Measurements from ENCODE around the gene KHK. TPM values are rescaled to one million over a fixed set of nuclear protein-coding genes. Genes with fewer than 3 reads are reported as not detected.

Gene KHK
- total RNA-seq, 4 donors from 2014 or later = 1.6 to 3.3 (median 2.1) TPM

- no peak for ATAC-seq (ENCODE audit: low FRiP score)
- DNase-seq (ENCODE audit: low spot score) = no peak
- TF ChIP-seq CTCF (IDR thresholded peaks at IDR 0.05) = no peak
These were observed 26.2 kb upstream of the KHK start for GRCh38 chr2:27060323-27060722.

- DNase-seq (ENCODE audit: low spot score) (no peak), ATAC-seq (ENCODE audit: low FRiP score) (no peak)
- no peak for TF ChIP-seq CTCF (IDR thresholded peaks at IDR 0.05)
These were observed 21.4 kb upstream of the KHK start for GRCh38 chr2:27065128-27065527.

- DNase-seq (ENCODE audit: low spot score) = no peak
- TF ChIP-seq CTCF (IDR thresholded peaks at IDR 0.05) = no peak
- ATAC-seq (ENCODE audit: low FRiP score) = no peak
These were observed 19.2 kb upstream of the KHK start for GRCh38 chr2:27067385-27067784.

- no peak for DNase-seq (ENCODE audit: low spot score)
- no peak for TF ChIP-seq CTCF (IDR thresholded peaks at IDR 0.05)
- no peak for ATAC-seq (ENCODE audit: low FRiP score)
These were observed 17.1 kb upstream of the KHK start for GRCh38 chr2:27069436-27069835.

- DNase-seq (ENCODE audit: low spot score) (no peak), ATAC-seq (ENCODE audit: low FRiP score) (no peak)
- TF ChIP-seq CTCF (IDR thresholded peaks at IDR 0.05) = no peak
These were observed 16.5 kb upstream of the KHK start for GRCh38 chr2:27069961-27070618.

- TF ChIP-seq CTCF (IDR thresholded peaks at IDR 0.05) = no peak
- DNase-seq (ENCODE audit: low spot score) = no peak
- peak; percentile 5 for ATAC-seq (ENCODE audit: low FRiP score)
These were observed 15.8 kb upstream of the KHK start for GRCh38 chr2:27070653-27071276.
